NCI-H2029 (cell line): ENCODE data around the gene TLR8.

Experiments
- DNase-seq: peaks from one replicate; lab custom pipeline; 2025; lab: John Stamatoyannopoulos, UW

TLR8 gene

DNA sequence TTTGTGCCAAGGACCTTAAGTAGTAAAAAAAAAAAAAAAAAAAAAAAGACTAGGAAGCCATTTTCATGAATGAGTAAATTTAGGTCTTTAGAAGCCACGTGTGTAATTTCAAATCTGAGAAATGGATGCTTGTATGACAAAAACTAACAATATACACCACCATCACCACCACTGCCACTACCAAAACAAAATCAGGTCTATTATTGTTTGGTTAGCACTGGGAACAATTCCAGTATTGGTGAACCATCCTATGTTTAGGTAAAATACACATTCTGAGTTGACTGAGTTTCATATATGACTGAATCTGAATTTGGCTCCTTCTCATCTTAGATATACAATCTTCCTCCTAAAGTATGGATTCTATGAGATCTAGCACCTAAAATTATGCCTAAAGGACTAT lies 59.7 kb downstream of the TLR8 start:
- DNase-seq = no peak

DNA sequence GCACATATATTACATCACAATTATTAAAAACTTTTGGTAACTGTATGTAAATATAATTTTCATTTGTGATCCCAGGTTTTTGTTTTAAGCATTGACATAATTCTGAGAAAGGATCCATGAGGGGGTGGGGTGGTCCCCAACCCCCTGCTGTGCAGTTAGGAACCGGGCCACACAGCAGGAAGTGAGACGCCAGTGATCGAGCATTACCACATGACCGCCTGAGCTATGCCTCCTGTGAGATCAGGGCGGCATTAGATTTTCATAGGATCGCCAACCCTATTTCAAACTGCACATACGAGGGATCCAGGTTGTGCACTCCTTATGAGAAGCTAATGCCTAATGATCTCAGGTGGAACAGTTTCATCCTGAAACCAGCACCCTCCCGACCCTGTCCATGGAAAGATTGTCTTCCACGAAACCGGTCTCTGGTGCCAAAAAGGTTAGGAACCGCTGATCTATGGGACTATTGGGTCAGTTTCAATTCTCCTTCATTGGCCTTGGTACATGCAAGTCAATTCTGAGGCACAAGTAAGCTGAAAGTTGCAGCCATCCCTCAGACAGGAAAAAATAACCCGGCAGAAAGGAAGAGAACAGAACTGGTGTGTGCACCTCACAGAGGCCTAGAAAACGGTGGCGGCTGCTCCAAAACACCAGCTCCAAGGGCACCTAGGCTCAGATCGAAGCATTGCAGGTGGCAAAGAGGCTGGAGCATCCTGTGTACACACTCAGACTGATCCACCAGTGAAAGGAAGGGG lies 61.5 kb downstream of the TLR8 start:
- no peak for DNase-seq

GRCh38 chrX:12970691-12971202 lies 64.3 kb downstream of the TLR8 start:
- no peak for DNase-seq

GRCh38 chrX:12971282-12972003 lies 65.0 kb downstream of the TLR8 start:
- DNase-seq = no peak

- no peak for DNase-seq
Observed at GRCh38 chrX:12972243-12972642, 65.8 kb downstream of the TLR8 start.
